Glomerular endothelial cell (primary cell): Measurements from ENCODE around the gene CLEC7A. TPM values are rescaled to one million over a fixed set of nuclear protein-coding genes. Genes with fewer than 3 reads are reported as not detected.
A peak's percentile ranks its signal among the peaks of the same experiment; 100 is the strongest.

ENCODE experiments used
- DNase-seq: peaks from one replicate; pipeline ENCODE4 v3.0.0-alpha.2; 2011; ENCODE audit warnings: low read depth, low spot score; ENCODE audit errors: extremely low read depth
- total RNA-seq: library from RNA; depleted of rRNA; stranded (reverse); fragments of >200 nt; gene quantifications from 2 replicates; pipeline ENCODE4 v1.2.3, GENCODE V29; 2015

Gene CLEC7A
- total RNA-seq, 1 donor from 2014 or later, result 0.41 TPM

GRCh38 chr12:10142976-10143589 lies 13.1 kb upstream of the CLEC7A start:
- DNase-seq, result no peak

GRCh38 chr12:10140001-10140400 lies 10.0 kb upstream of the CLEC7A start:
- DNase-seq, result peak; percentile 80

GRCh38 chr12:10136637-10137205 lies 6.7 kb upstream of the CLEC7A start:
- no peak for DNase-seq

GRCh38 chr12:10135126-10135525 lies 5.1 kb upstream of the CLEC7A start:
- no peak for DNase-seq

GRCh38 chr12:10132850-10133370 lies 2.9 kb upstream of the CLEC7A start:
- no peak for DNase-seq

DNA sequence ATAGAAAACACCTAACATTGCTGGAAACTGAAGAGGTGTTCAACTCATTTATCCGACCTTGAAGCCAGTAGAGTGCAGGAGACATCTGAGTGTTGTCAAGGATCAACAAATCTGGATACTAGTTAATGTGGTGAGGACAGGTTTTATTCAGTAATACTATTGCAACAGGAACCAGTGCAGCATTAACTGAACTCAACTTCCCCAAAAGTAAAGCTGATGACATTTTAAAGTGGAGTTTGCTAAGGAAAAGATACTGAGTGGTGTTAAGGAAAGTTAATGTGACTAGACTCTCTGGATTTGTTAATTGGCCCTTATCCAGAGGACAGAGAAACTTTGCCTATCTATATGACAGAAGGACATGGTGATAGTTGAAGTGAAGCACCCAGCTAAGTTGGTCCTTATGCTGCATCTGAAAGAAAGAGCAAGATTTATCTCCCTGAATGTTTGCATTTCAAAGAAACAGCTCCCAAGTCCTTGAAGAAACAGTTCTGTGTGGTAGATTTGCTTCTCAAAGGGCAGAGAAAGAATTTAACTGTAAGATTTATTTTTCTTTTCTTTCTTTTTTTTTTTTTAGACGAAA lies 1.2 kb upstream of the CLEC7A start:
- no peak for DNase-seq

- DNase-seq, result no peak
Observed at GRCh38 chr12:10128687-10129086, 1.3 kb downstream of the CLEC7A start.

- DNase-seq, result no peak
Observed at GRCh38 chr12:10126413-10126812, 3.6 kb downstream of the CLEC7A start.

- no peak for DNase-seq
Observed at GRCh38 chr12:10122689-10123088, 7.3 kb downstream of the CLEC7A start.

GRCh38 chr12:10121278-10121677 lies 8.7 kb downstream of the CLEC7A start:
- DNase-seq, result no peak

DNA sequence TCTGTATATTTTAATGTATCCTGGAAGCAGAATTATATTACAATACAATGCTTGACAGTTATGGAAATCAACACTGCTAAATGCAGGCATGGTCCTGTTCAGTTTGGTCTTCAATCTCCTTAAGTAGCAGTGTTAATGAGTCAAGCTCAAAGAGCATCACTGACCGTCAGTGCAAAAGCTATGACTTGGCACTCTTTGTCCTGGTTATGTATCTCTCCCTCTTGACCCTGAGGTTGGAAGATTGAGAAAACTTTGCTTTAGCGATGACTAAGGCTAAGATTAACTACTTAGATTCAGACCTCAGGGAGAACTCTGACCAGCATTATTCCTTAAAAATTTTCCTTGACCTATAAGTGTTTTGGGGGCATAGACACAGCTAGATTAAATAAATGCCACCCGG lies 10.9 kb downstream of the CLEC7A start:
- DNase-seq, result no peak

GRCh38 chr12:10115890-10116289 lies 14.1 kb downstream of the CLEC7A start:
- no peak for DNase-seq

DNA sequence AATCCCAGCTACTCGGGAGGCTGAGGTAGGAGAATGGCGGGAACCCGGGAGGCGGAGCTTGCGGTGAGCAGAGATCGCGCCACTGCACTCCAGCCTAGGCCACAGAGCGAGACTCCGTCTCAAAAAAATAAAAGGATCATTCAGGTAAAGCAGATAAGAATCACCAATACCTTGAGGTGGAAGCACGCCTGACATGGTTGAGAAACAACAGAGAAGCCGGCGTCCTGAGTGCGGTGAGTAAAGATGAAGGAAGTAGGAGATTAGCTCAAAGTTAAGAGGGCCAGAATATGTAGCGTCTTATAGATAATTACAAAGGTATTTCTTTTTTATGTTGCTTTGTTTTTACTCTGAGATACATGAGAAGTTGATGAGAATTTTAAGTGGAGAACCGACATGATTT lies 14.7 kb downstream of the CLEC7A start:
- DNase-seq, result no peak

DNA sequence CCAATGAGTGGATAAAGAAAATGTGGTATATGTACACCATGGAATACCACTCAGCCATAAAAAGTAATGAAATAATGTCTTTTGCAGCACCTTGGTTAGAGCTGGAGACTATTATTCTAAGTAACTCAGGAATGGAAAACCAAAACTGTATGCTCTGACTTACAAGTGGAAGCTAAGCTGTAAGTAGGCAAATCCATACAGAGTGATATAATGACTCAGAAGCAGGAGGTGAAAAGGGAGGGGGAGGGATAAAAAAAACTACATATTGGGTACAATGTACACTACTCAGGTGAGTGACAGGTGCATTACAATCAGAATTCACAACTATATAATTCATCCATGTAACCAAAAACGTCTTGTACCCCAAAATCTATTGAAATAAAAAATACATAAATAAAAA lies 16.1 kb downstream of the CLEC7A start:
- DNase-seq, result no peak

DNA sequence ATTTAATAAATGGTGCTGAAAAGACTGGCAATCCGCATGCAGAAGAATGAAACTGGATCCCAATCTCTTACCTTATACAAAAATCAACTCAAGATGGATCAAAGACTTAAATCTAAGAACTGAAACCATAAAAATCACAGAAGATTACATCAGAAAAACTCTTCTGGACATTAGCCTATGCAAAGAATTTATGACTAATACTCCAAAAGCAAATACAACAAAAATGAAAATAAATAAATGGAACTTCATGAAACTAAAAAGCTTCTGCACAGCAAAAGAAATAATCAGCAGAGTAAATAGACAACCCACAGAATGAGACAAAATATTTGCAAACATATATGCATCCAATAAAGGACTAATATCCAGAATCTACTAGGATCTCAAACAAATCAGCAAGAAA lies 16.9 kb downstream of the CLEC7A start:
- DNase-seq, result no peak

- DNase-seq, result no peak
Observed at GRCh38 chr12:10111451-10111850, 18.5 kb downstream of the CLEC7A start.

GRCh38 chr12:10110256-10110844 lies 19.6 kb downstream of the CLEC7A start:
- DNase-seq, result no peak

GRCh38 chr12:10102322-10102721 lies 27.7 kb downstream of the CLEC7A start:
- no peak for DNase-seq

GRCh38 chr12:10101648-10102220 lies 28.3 kb downstream of the CLEC7A start:
- DNase-seq, result no peak

DNA sequence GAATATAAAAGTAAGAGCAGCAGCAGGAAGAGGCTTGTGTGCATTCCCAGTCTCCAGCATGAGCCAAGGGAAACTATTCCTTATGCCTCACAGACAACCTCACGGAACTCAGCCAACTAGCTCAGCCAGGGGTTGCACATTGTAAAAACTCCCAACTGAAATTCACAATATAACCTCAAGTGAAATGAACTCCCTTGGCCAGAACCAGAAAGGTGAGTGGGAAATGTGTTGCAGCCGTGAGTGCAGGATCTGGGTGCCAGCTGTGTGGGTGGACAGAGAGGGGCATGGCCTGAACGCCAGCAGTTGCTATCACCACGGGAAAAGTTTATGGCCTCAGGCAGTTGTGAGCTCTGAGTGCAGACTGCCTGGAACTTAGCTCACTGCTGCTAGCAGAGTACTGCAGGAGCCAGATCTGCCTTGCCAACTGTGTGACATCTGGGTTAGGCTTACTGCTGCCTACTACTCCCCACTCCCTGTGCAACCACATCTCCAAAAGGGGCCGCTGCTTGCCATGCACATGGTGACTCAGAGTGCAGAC lies 28.9 kb downstream of the CLEC7A start:
- no peak for DNase-seq

- DNase-seq, result peak; percentile 44
Observed at GRCh38 chr12:10098791-10099190, 31.2 kb downstream of the CLEC7A start, which contains the start of gene CLEC1A. CLEC1A (minus strand) TSS chr12:10098985; CDS start chr12:10098922, 63 bp downstream.
